HFF-Myc (cell line): ENCODE measurements around the gene PATE1.
"Not testable (repeated sequence)": the region's sequence is repeated elsewhere in the genome, so short reads cannot be mapped to it uniquely, and the experiment has no call there.

ENCODE experiments used
- DNase-seq: peaks from one replicate; pipeline ENCODE4 v3.0.0-alpha.2; 2011; ENCODE audit warnings: low read depth; ENCODE audit errors: extremely low read depth
- H3K4me3 ChIP-seq: replicated peaks from 2 replicates; pipeline ENCODE4 v1.5.1; 2011; ENCODE audit warnings: low read depth, mild to moderate bottlenecking, control low read depth, low read length
- CTCF ChIP-seq: IDR thresholded peaks from 2 replicates; pipeline ENCODE4 v1.5.1; 2012; ENCODE audit warnings: mild to moderate bottlenecking, low read depth, low read length, control low read depth; ENCODE audit errors: missing control alignments

PATE1 gene

GRCh38 chr11:125745979-125746378 is at the start of gene PATE1:
Gene PATE1 (plus strand): TSS chr11:125746279. CDS start chr11:125746305, 26 bp downstream.
- no peak for DNase-seq
- no peak for TF ChIP-seq CTCF
- H3K4me3 ChIP-seq, result no peak within 1 kb of the TSS

GRCh38 chr11:125701018-125701610 is 45.0 kb upstream of the PATE1 start:
- H3K4me3 ChIP-seq, result no peak overlapping the region
- DNase-seq, result no peak
- no peak for TF ChIP-seq CTCF

GRCh38 chr11:125701858-125702621 is 44.0 kb upstream of the PATE1 start:
- no peak for DNase-seq
- H3K4me3 ChIP-seq, result no peak overlapping the region
- no peak for TF ChIP-seq CTCF

DNA sequence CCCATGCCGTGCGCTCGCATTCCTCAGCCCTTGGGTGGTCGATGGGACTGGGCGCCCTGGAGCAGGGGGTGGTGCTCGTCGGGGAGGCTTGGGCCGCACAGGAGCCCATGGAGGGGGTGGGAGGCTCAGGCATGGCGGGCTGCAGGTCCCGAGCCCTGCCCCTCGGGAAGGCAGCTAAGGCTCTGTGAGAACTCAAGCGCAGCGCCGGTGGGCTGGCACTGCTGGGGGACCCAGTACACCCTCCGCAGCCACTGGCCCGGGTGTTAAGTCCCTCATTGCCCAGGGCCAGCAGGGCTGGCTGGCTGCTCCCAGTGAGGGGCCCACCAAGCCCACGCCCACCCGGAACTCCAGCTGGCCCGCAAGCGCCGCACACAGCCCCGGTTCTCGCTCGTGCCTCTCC is 41.4 kb upstream of the PATE1 start:
- DNase-seq, H3K4me3 ChIP-seq: not testable (repeated sequence)

DNA sequence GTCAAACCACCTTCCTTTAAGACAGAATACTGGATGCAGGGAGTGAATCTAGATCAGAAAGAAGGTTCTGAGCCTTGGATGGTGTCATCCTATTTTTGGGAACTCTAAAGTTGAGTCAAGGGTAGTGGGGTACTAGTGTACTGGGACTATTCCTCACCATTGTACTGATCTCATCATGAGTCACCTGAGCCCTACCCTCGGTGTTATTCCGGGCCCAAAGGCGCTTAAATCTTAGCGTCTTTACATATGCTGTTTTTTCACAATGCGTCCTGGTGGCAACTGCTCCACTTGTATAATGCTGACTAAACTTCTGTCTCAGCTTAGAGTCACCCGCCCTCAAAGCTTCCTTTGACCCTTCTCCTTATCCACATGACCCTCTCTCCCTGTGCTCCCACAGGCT is 25.3 kb upstream of the PATE1 start:
- no peak for TF ChIP-seq CTCF
- H3K4me3 ChIP-seq, result no peak overlapping the region
- DNase-seq, result no peak

DNA sequence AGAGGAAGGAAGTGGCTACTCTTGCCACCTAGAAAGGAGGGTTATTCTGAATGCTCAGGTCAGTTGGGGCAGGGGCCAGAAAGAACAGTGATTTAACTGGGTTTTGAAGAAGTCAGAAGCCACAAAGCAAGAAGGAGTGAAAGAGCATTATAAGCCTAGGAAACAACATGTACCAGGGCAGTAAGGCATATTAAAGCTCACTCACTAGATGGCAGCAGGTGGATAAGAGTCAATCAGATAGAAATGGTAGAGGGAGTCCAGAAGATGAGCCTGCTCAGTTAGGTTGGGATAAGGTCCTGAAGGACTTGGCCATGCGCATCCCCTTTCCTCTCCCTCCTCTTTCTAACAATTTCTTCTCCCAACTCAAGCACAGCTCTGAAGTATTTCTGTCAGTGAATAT is 22.0 kb upstream of the PATE1 start:
- DNase-seq, result no peak
- no peak for TF ChIP-seq CTCF
- H3K4me3 ChIP-seq, result no peak overlapping the region

DNA sequence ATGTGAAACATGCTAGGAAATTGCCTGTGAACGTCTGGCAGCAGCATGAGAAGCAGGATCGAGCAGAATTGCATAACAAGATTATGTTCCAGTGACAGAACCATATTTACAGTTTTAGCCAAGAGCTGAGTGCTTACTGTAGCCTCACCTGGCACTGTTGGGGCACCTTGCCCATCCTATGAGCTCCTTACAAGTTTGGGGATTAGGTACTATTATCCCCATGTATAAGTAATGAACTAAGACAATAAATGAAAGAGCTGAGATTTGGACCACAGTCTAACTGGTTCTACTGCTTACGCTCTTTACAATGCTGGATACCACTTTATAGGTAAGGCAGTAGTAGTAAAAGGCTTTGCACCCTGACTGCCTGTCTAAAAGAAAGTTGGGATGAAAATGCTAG is 17.1 kb upstream of the PATE1 start:
- H3K4me3 ChIP-seq, result no peak overlapping the region
- no peak for DNase-seq
- TF ChIP-seq CTCF, result no peak
